Natural killer cell (primary cell): ENCODE results near the gene LTC4S. TPM values are rescaled to one million over a fixed set of nuclear protein-coding genes. Genes with fewer than 3 reads are reported as not detected.

Source experiments
- ATAC-seq, 3 donors: fragments of 150-1000 bp in 2 of 3; fragments of 200-7000 bp in 1 of 3; cut with Tn5 transposase; 1 replicate in 1 of 3; 2 replicates in 2 of 3; pipeline ENCODE4 v1.10.0; 2021; ENCODE audit warnings: mild to moderate bottlenecking in 2 of 3, moderate library complexity in 2 of 3
- DNase-seq, 2 donors: peaks; one replicate each; pipeline versions ENCODE4 v3.0.0 to v3.0.0-alpha.2; 2013 to 2021; ENCODE audit warnings: mixed read lengths in 1 of 2
- H3K27ac ChIP-seq: one replicate; pipeline ENCODE4 v1.5.1; 2013; ENCODE audit warnings: mild to moderate bottlenecking, low read length
- H3K27me3 ChIP-seq: one replicate; pipeline ENCODE4 v1.6.1; 2013; ENCODE audit warnings: low read length; ENCODE audit not compliant: control insufficient read depth, insufficient read depth
- H3K36me3 ChIP-seq: one replicate; pipeline ENCODE4 v1.6.1; 2013; ENCODE audit warnings: low read length; ENCODE audit not compliant: control insufficient read depth, insufficient read depth
- H3K4me1 ChIP-seq: one replicate; pipeline ENCODE4 v1.6.1; 2013; ENCODE audit warnings: low read length; ENCODE audit not compliant: control insufficient read depth, insufficient read depth
- H3K4me3 ChIP-seq: one replicate; pipeline ENCODE4 v1.5.1; 2013; ENCODE audit warnings: low read length
- H3K9me3 ChIP-seq: one replicate; pipeline ENCODE4 v1.6.1; 2013; ENCODE audit warnings: low read length; ENCODE audit not compliant: control insufficient read depth, insufficient read depth
- H3K27ac Mint-ChIP-seq, 2 donors: one replicate each; pipeline ENCODE4 v1.8.0; 2022; ENCODE audit warnings: mild to moderate bottlenecking in 2 of 2, mixed read lengths in 2 of 2, moderate library complexity in 1 of 2
- H3K27me3 Mint-ChIP-seq, 2 donors: one replicate each; pipeline ENCODE4 v1.8.0; 2022; ENCODE audit warnings: low read depth in 2 of 2, mixed read lengths in 2 of 2
- H3K36me3 Mint-ChIP-seq: one replicate; pipeline ENCODE4 v1.8.0; 2022; ENCODE audit warnings: mixed read lengths
- H3K4me1 Mint-ChIP-seq, 2 donors: one replicate each; pipeline ENCODE4 v1.8.0; 2022; ENCODE audit warnings: mixed read lengths in 2 of 2
- H3K4me3 Mint-ChIP-seq: one replicate; pipeline ENCODE4 v1.8.0; 2022; ENCODE audit warnings: mild to moderate bottlenecking, moderate library complexity, mixed read lengths
- H3K9me3 Mint-ChIP-seq, 2 donors: one replicate each; pipeline ENCODE4 v1.8.0; 2022; ENCODE audit warnings: mixed read lengths in 2 of 2
- WGBS: methylation state at CpG from one replicate; pipeline ENCODE4 v1.1.7; 2013; ENCODE audit warnings: missing lambda C conversion rate; ENCODE audit not compliant: insufficient coverage; 5-methylcytosine and 5-hydroxymethylcytosine counted together
- intact Hi-C: fragments of 100-400 bp; cut with micrococcal nuclease; formaldehyde crosslinking; loops from one replicate; pipeline ENCODE4 v1.14.2; 2022
- total RNA-seq, 4 donors: library from RNA; stranded (reverse); fragments of 120-200 nt in 1 of 4; gene quantifications; one replicate each; pipeline versions ENCODE4 v1.2.3 to v1.2.4, GENCODE V29; 2013 to 2022
- TF ChIP-seq, protein P1 (sequence below): fragments of 200-600 bp; IDR thresholded peaks from one replicate; pipeline ENCODE4 v1.8.0; 2022; ENCODE audit warnings: antibody characterized with exemption

Gene LTC4S
- total RNA-seq, 3 donors from 2014 or later (not counting 1 experiment from before 2014, with no cell fraction given): 3.0 to 5.4 (median 3.5) TPM

- Mint-ChIP-seq H3K9me3 (peaks cover 0 to 3% of the 10 kb centered on the region in 2 donors), H3K27me3 (no peaks in the 10 kb centered on the region), H3K36me3 (peaks cover 10% of the 10 kb centered on the region), H3K27ac (peak overlapping the region in 1 of 2 donors; percentile 91), H3K4me3 (peak overlapping the region; percentile 49), H3K4me1 (peaks cover 17 to 21% of the 10 kb centered on the region in 2 donors)
- 90% methylated on average over 17 of the region's 17 CpGs for WGBS
- peaks cover 37% of the 10 kb centered on the region for H3K36me3 ChIP-seq
- H3K4me1 ChIP-seq: peaks cover 20% of the 10 kb centered on the region
- no peak overlapping the region for H3K27ac ChIP-seq
- no peaks in the 10 kb centered on the region for H3K9me3 ChIP-seq
- no peak for DNase-seq
- H3K4me3 ChIP-seq: no peak overlapping the region
- TF ChIP-seq, protein P1, sequence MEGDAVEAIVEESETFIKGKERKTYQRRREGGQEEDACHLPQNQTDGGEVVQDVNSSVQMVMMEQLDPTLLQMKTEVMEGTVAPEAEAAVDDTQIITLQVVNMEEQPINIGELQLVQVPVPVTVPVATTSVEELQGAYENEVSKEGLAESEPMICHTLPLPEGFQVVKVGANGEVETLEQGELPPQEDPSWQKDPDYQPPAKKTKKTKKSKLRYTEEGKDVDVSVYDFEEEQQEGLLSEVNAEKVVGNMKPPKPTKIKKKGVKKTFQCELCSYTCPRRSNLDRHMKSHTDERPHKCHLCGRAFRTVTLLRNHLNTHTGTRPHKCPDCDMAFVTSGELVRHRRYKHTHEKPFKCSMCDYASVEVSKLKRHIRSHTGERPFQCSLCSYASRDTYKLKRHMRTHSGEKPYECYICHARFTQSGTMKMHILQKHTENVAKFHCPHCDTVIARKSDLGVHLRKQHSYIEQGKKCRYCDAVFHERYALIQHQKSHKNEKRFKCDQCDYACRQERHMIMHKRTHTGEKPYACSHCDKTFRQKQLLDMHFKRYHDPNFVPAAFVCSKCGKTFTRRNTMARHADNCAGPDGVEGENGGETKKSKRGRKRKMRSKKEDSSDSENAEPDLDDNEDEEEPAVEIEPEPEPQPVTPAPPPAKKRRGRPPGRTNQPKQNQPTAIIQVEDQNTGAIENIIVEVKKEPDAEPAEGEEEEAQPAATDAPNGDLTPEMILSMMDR: no peak
- intact Hi-C loops: no loop called here
- H3K27me3 ChIP-seq: no peaks in the 10 kb centered on the region
- ATAC-seq: no peak
These were observed 47.0 kb downstream of the LTC4S start for GRCh38 chr5:179840766-179841165.

DNA sequence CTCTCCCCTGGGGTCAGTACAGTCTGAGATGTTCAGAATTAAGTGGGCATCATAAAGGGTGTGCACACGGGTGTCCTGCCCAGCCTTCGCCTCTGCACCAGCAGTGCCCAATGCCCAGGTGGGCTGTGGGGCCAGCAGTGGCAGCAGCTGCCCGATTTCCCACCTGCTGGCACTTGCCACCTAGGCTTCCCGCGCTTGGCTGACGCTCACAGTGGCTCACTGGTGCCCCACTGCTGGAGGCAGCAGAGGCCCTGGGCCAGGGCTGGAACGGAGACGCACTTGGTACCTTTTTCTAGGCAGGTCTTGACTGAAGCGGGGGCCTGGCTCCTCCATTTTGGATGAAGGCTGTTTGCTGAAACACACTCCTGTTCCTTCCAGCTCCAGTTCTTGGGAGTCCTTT is 47.8 kb downstream of the LTC4S start:
- TF ChIP-seq, protein P1: no peak
- H3K36me3 Mint-ChIP-seq: peaks cover 2% of the 10 kb centered on the region
- Histone ChIP-seq H3K4me3 (no peak overlapping the region), H3K36me3 (peaks cover 29% of the 10 kb centered on the region), H3K27ac (no peak overlapping the region), H3K9me3 (no peaks in the 10 kb centered on the region), H3K27me3 (no peaks in the 10 kb centered on the region), H3K4me1 (peaks cover 12% of the 10 kb centered on the region)
- intact Hi-C loops: no loop called here
- H3K27ac Mint-ChIP-seq: peak overlapping the region in 1 of 2 donors; percentile 91
- H3K27me3 Mint-ChIP-seq: no peaks in the 10 kb centered on the region
- peaks cover 9 to 12% of the 10 kb centered on the region in 2 donors for H3K4me1 Mint-ChIP-seq
- ATAC-seq (no peak), DNase-seq (no peak)
- peaks cover 0 to 3% of the 10 kb centered on the region in 2 donors for H3K9me3 Mint-ChIP-seq
- peak overlapping the region; percentile 59 for H3K4me3 Mint-ChIP-seq
- WGBS: 95% methylated on average over 9 of the region's 9 CpGs

Other genes with a start within 250 kb of the LTC4S start
- 10 to 100 TPM; 40.4 to 48.7 (median 46.6) TPM for gene RUFY1, start 243.4 kb upstream of the LTC4S start, total RNA-seq
- gene HNRNPH1, start 170.3 kb upstream of the LTC4S start, total RNA-seq: 1,000 to 10,000 TPM; 1,749 to 2,212 (median 1,853) TPM
- not detected for gene CBY3, start 113.0 kb upstream of the LTC4S start, total RNA-seq
- 100 to 1,000 TPM; 233 to 291 (median 260) TPM for gene CANX, start 95.0 kb upstream of the LTC4S start, total RNA-seq
- 10 to 100 TPM; 28.8 to 45.4 (median 37.6) TPM for gene MAML1, start 61.2 kb upstream of the LTC4S start, total RNA-seq
- 100 to 1,000 TPM; 143 to 159 (median 144) TPM for gene MGAT4B, start 12.9 kb downstream of the LTC4S start, total RNA-seq
- 100 to 1,000 TPM; 474 to 707 (median 657) TPM for gene SQSTM1, start 26.9 kb downstream of the LTC4S start, total RNA-seq
- 10 to 100 TPM; 19.7 to 40.2 (median 25.4) TPM for gene MRNIP, start 64.8 kb downstream of the LTC4S start, total RNA-seq
- gene TBC1D9B, start 113.9 kb downstream of the LTC4S start, total RNA-seq: 100 to 1,000 TPM; 102 to 115 (median 113) TPM